SIG-M5 treated with dmso at 0.1 percent for 504 hours (cell line): ENCODE data around the gene TUBB1.

Experiments
- DNase-seq: peaks from one replicate; lab custom pipeline; 2025; ENCODE audit not compliant: unreplicated experiment; lab: John Stamatoyannopoulos, UW

TUBB1 gene

GRCh38 chr20:58989196-58989595 is 30.0 kb upstream of the TUBB1 start:
- DNase-seq = no peak

- no peak for DNase-seq
Measured at GRCh38 chr20:58990651-58991445, 28.4 kb upstream of the TUBB1 start.

GRCh38 chr20:58991715-58992114 is 27.5 kb upstream of the TUBB1 start:
- no peak for DNase-seq

GRCh38 chr20:58992911-58993310 is 26.3 kb upstream of the TUBB1 start:
- no peak for DNase-seq

- no peak for DNase-seq
Measured at GRCh38 chr20:58993332-58994248, 25.6 kb upstream of the TUBB1 start.

GRCh38 chr20:58994390-58995159 is 24.7 kb upstream of the TUBB1 start:
- DNase-seq = no peak

GRCh38 chr20:58995461-58996225 is 23.6 kb upstream of the TUBB1 start:
- no peak for DNase-seq

GRCh38 chr20:58996226-58996611 is 23.0 kb upstream of the TUBB1 start:
- DNase-seq = no peak

GRCh38 chr20:58997141-58997770 is 22.0 kb upstream of the TUBB1 start:
- no peak for DNase-seq

GRCh38 chr20:58998656-58999055 is 20.6 kb upstream of the TUBB1 start:
- no peak for DNase-seq

- DNase-seq = no peak
Measured at GRCh38 chr20:59000326-59000725, 18.9 kb upstream of the TUBB1 start.

GRCh38 chr20:59001068-59001448 is 18.2 kb upstream of the TUBB1 start:
- no peak for DNase-seq

GRCh38 chr20:59001449-59002171 is 17.6 kb upstream of the TUBB1 start:
- DNase-seq = no peak

- DNase-seq = no peak
Measured at GRCh38 chr20:59002388-59002787, 16.8 kb upstream of the TUBB1 start.

GRCh38 chr20:59002874-59003399 is 16.3 kb upstream of the TUBB1 start:
- DNase-seq = no peak

- DNase-seq = no peak
Measured at GRCh38 chr20:59003836-59004492, 15.3 kb upstream of the TUBB1 start.

- no peak for DNase-seq
Measured at GRCh38 chr20:59004493-59004762, 14.8 kb upstream of the TUBB1 start.

- DNase-seq = peak; percentile 90
Measured at GRCh38 chr20:59004763-59005522, 14.3 kb upstream of the TUBB1 start.
